H1 (cell line): ENCODE data around the gene FCHO1. TPM values are rescaled to one million over a fixed set of nuclear protein-coding genes. Genes with fewer than 3 reads are reported as not detected.

Experiments
- RBBP5 ChIP-seq: IDR thresholded peaks from 2 replicates; pipeline ENCODE4 v1.7.1; 2012; ENCODE audit warnings: low read depth, mild to moderate bottlenecking, inconsistent platforms, low read length, moderate library complexity, borderline replicate concordance
- TEAD4 ChIP-seq: IDR thresholded peaks from 2 replicates; pipeline ENCODE4 v1.6.1; 2012; ENCODE audit warnings: low read depth, low read length, inconsistent platforms, mixed read lengths
- polyA plus RNA-seq, 7 experiments: library from polyadenylated mRNA; depleted of rRNA in 3 of 7; stranded (reverse) in 5 of 7; unstranded in 2 of 7; fragments of >200 nt in 5 of 7; fragments of 200-250 nt in 2 of 7; gene quantifications; 1 replicate in 5 of 7; 2 replicates in 1 of 7; 4 replicates in 1 of 7; pipeline versions ENCODE4 v1.2.1 to v1.2.3, GENCODE V29; 2011 to 2013; ENCODE audit warnings: missing spikeins in 2 of 7, mixed read lengths in 2 of 7
- total RNA-seq: library from RNA; stranded (reverse); fragmentation: NEBNext Ultra II Directional; extraction: Animal tissue kit (Norgen Biotek cat#: 25700); gene quantifications from 2 replicates; pipeline ENCODE4 v1.2.1, GENCODE V29; 2021

The FCHO1 gene
- total and polyA plus RNA-seq, 2 of the 8 experiments (the other 6 are each of a cell fraction or from before 2014, with no cell fraction given): 13.0 to 25.9 TPM

- no peak for TF ChIP-seq RBBP5
- TF ChIP-seq TEAD4: no peak
- TF ChIP-seq, all 59 proteins: peak for 0
These were observed 51.0 kb downstream of the FCHO1 start (continued) for GRCh38 chr19:17802137-17802858.
